Prostate gland (tissue), 2 donors: ENCODE results near the gene SPTBN2.

Experiments
- CTCF ChIP-seq, 4 experiments: fragments of 200-600 bp in 2 of 4; fragments of 450-650 bp in 2 of 4; sonication (generic) in 2 of 4; IDR thresholded peaks; 1 replicate in 3 of 4; 2 replicates in 1 of 4; pipeline ENCODE4 v1.5.1; 2016 to 2019; ENCODE audit warnings: antibody characterized with exemption in 4 of 4, mild to moderate bottlenecking in 2 of 4, moderate library complexity in 2 of 4
- POLR2A ChIP-seq: fragments of 450-650 bp; IDR thresholded peaks from one replicate; pipeline ENCODE4 v1.6.1; 2016; ENCODE audit warnings: antibody characterized with exemption, mild to moderate bottlenecking

GRCh38 chr11:66692446-66692845 lies 36.6 kb downstream of the SPTBN2 start:
- TF ChIP-seq CTCF (IDR thresholded peaks at IDR 0.05), result no peak
- no peak for TF ChIP-seq POLR2A
